HEK293 (cell line): Measurements from ENCODE around the gene HDAC8.

Experiments
- CTCF ChIA-PET: fragments of 350-600 bp; formaldehyde crosslinking; extraction: SDS; loops from one replicate; lab custom pipeline; 2021; ENCODE audit warnings: antibody characterized with exemption; lab: Yijun Ruan, JAX
- POLR2A ChIA-PET: fragments of 300-600 bp; formaldehyde crosslinking; extraction: SDS; loops from one replicate; lab custom pipeline; 2020; ENCODE audit warnings: antibody characterized with exemption, inconsistent platforms; lab: Yijun Ruan, JAX
- H3K27ac ChIP-seq: fragments of 200-500 bp; sonication (Bioruptor generic); 2 replicates; pipeline ENCODE4 v1.5.1; 2014; ENCODE audit warnings: low read depth, low read length, control low read depth, inconsistent platforms; ENCODE audit errors: extremely low read depth
- H3K36me3 ChIP-seq, 2 experiments: fragments of 200-500 bp in 1 of 2; sonication (Bioruptor generic) in 1 of 2; 1 replicate in 1 of 2; 2 replicates in 1 of 2; pipeline ENCODE4 v1.5.1; 2014 to 2017; ENCODE audit warnings: inconsistent platforms in 2 of 2, low read length in 2 of 2; ENCODE audit not compliant: control insufficient read depth in 2 of 2, insufficient read depth in 1 of 2
- H3K4me1 ChIP-seq: fragments of 200-500 bp; sonication (Bioruptor generic); 2 replicates; pipeline ENCODE4 v1.5.1; 2014; ENCODE audit warnings: mild to moderate bottlenecking, low read length, inconsistent platforms; ENCODE audit not compliant: control insufficient read depth, insufficient read depth
- H3K4me3 ChIP-seq: 2 replicates; pipeline ENCODE4 v1.5.1; 2011; ENCODE audit warnings: low read depth, mild to moderate bottlenecking, control low read depth, low read length, moderate library complexity
- H3K9me3 ChIP-seq: fragments of 200-500 bp; sonication (Bioruptor generic); 2 replicates; pipeline ENCODE4 v1.5.1; 2014; ENCODE audit warnings: low read depth, low read length, inconsistent platforms; ENCODE audit not compliant: control insufficient read depth, insufficient read depth
- EGR2 ChIP-seq: fragments of 450-650 bp; formaldehyde crosslinking; IDR thresholded peaks from 2 replicates; pipeline ENCODE4 v1.5.1; 2016; ENCODE audit warnings: low read depth, missing biosample characterization, missing genetic modification characterization
- OSR2 ChIP-seq: fragments of 450-650 bp; formaldehyde crosslinking; IDR thresholded peaks from 2 replicates; pipeline ENCODE4 v1.5.1; 2016; ENCODE audit warnings: missing biosample characterization, missing genetic modification characterization
- SETDB1 ChIP-seq: IDR thresholded peaks from one replicate; pipeline ENCODE4 v1.6.1; 2017; ENCODE audit warnings: mild to moderate bottlenecking, low read length, moderate library complexity, mixed read lengths; ENCODE audit not compliant: insufficient read length
- SP7 ChIP-seq: fragments of 450-650 bp; formaldehyde crosslinking; IDR thresholded peaks from 2 replicates; pipeline ENCODE4 v1.5.1; 2016; ENCODE audit warnings: missing biosample characterization, missing genetic modification characterization
- ZBTB1 ChIP-seq: fragments of 450-650 bp; formaldehyde crosslinking; IDR thresholded peaks from 2 replicates; pipeline ENCODE4 v1.5.1; 2016; ENCODE audit warnings: missing biosample characterization, missing genetic modification characterization
- ZEB2 ChIP-seq: fragments of 450-650 bp; formaldehyde crosslinking; IDR thresholded peaks from 2 replicates; pipeline ENCODE4 v1.5.1; 2016; ENCODE audit warnings: missing biosample characterization, missing genetic modification characterization
- ZNF16 ChIP-seq: fragments of 450-650 bp; formaldehyde crosslinking; IDR thresholded peaks from 2 replicates; pipeline ENCODE4 v1.5.1; 2016; ENCODE audit warnings: low read depth, missing biosample characterization, missing genetic modification characterization
- ZNF18 ChIP-seq: fragments of 450-650 bp; formaldehyde crosslinking; IDR thresholded peaks from 2 replicates; pipeline ENCODE4 v1.5.1; 2016; ENCODE audit warnings: missing biosample characterization, missing genetic modification characterization
- ZNF221 ChIP-seq: fragments of 450-650 bp; formaldehyde crosslinking; IDR thresholded peaks from 2 replicates; pipeline ENCODE4 v1.5.1; 2017; ENCODE audit warnings: missing biosample characterization, missing genetic modification characterization, borderline replicate concordance
- ZNF23 ChIP-seq: fragments of 450-650 bp; formaldehyde crosslinking; IDR thresholded peaks from 2 replicates; pipeline ENCODE4 v1.5.1; 2016; ENCODE audit warnings: missing biosample characterization, missing genetic modification characterization, borderline replicate concordance
- ZNF354C ChIP-seq: fragments of 450-650 bp; formaldehyde crosslinking; IDR thresholded peaks from 2 replicates; pipeline ENCODE4 v1.5.1; 2016; ENCODE audit warnings: missing biosample characterization, missing genetic modification characterization, low read depth, borderline replicate concordance
- ZNF404 ChIP-seq: fragments of 450-650 bp; formaldehyde crosslinking; IDR thresholded peaks from 2 replicates; pipeline ENCODE4 v1.5.1; 2017; ENCODE audit warnings: missing biosample characterization, missing genetic modification characterization
- ZNF416 ChIP-seq: fragments of 450-650 bp; formaldehyde crosslinking; IDR thresholded peaks from 2 replicates; pipeline ENCODE4 v1.5.1; 2016; ENCODE audit warnings: missing biosample characterization, missing genetic modification characterization
- ZNF513 ChIP-seq: fragments of 450-650 bp; IDR thresholded peaks from 2 replicates; pipeline ENCODE4 v1.5.1; 2018; ENCODE audit warnings: missing biosample characterization, missing genetic modification characterization
- ZNF530 ChIP-seq: fragments of 450-650 bp; formaldehyde crosslinking; IDR thresholded peaks from 2 replicates; pipeline ENCODE4 v1.5.1; 2016; ENCODE audit warnings: low read depth, missing biosample characterization, missing genetic modification characterization
- ZNF561 ChIP-seq: fragments of 450-650 bp; IDR thresholded peaks from 2 replicates; pipeline ENCODE4 v1.5.1; 2018; ENCODE audit warnings: missing biosample characterization, missing genetic modification characterization, borderline replicate concordance
- ZNF585B ChIP-seq: fragments of 450-650 bp; formaldehyde crosslinking; IDR thresholded peaks from 2 replicates; pipeline ENCODE4 v1.5.1; 2016; ENCODE audit warnings: missing biosample characterization, missing genetic modification characterization
- ZNF610 ChIP-seq: fragments of 450-650 bp; formaldehyde crosslinking; IDR thresholded peaks from 2 replicates; pipeline ENCODE4 v1.5.1; 2016; ENCODE audit warnings: missing biosample characterization, missing genetic modification characterization, borderline replicate concordance
- ZNF629 ChIP-seq: fragments of 450-650 bp; formaldehyde crosslinking; IDR thresholded peaks from 2 replicates; pipeline ENCODE4 v1.5.1; 2017; ENCODE audit warnings: missing biosample characterization, missing genetic modification characterization
- ZNF701 ChIP-seq: fragments of 450-650 bp; formaldehyde crosslinking; IDR thresholded peaks from 2 replicates; pipeline ENCODE4 v1.5.1; 2016; ENCODE audit warnings: missing biosample characterization, missing genetic modification characterization
- ZNF776 ChIP-seq: fragments of 450-650 bp; formaldehyde crosslinking; IDR thresholded peaks from 2 replicates; pipeline ENCODE4 v1.5.0; 2017; ENCODE audit warnings: missing biosample characterization, missing genetic modification characterization, borderline replicate concordance
- ZNF792 ChIP-seq: fragments of 450-650 bp; formaldehyde crosslinking; IDR thresholded peaks from 2 replicates; pipeline ENCODE4 v1.5.1; 2016; ENCODE audit warnings: missing biosample characterization, missing genetic modification characterization
- ZSCAN30 ChIP-seq: fragments of 450-650 bp; IDR thresholded peaks from 2 replicates; pipeline ENCODE4 v1.5.1; 2018; ENCODE audit warnings: missing biosample characterization, mild to moderate bottlenecking, missing genetic modification characterization, moderate library complexity
- TF ChIP-seq, protein P1 (sequence below): fragments of 450-650 bp; formaldehyde crosslinking; IDR thresholded peaks from 2 replicates; pipeline ENCODE4 v1.5.1; 2016; ENCODE audit warnings: missing biosample characterization, missing genetic modification characterization
- TF ChIP-seq, protein P2 (sequence below): fragments of 450-650 bp; formaldehyde crosslinking; IDR thresholded peaks from 2 replicates; pipeline ENCODE4 v1.5.1; 2016; ENCODE audit warnings: missing biosample characterization, missing genetic modification characterization
- TF ChIP-seq, protein P3 (sequence below): fragments of 450-650 bp; formaldehyde crosslinking; IDR thresholded peaks from 2 replicates; pipeline ENCODE4 v1.5.1; 2016; ENCODE audit warnings: missing biosample characterization, missing genetic modification characterization, low read depth

Gene HDAC8

GRCh38 chrX:72465889-72466288 lies 106.8 kb downstream of the HDAC8 start:
- Histone ChIP-seq H3K27ac (no peak overlapping the region), H3K4me1 (no peaks in the 10 kb centered on the region), H3K4me3 (no peak overlapping the region), H3K9me3 (no peaks in the 10 kb centered on the region), H3K36me3 (peaks cover 0 to 15% of the 10 kb centered on the region in 2 experiments; a peak in 1 of 3 replicates)
- TF ChIP-seq SETDB1 (no peak), ZNF221 (tag by site-specific recombination) (no peak)
- CTCF ChIA-PET: interaction anchor here (0.7 kb wide), 1 partner anchor 89 kb away, joined by 4 read pairs; no protein-coding TSS in a partner anchor
- POLR2A ChIA-PET: no interaction called here

GRCh38 chrX:72461766-72462165 lies 110.9 kb downstream of the HDAC8 start:
- no peaks in the 10 kb centered on the region for H3K4me1 ChIP-seq
- peaks cover 0 to 15% of the 10 kb centered on the region in 2 experiments; a peak in 2 of 3 replicates for H3K36me3 ChIP-seq
- no peak overlapping the region for H3K4me3 ChIP-seq
- CTCF ChIA-PET: no interaction called here
- TF ChIP-seq ZBTB1: no peak
- no peak for TF ChIP-seq EGR2 (tag by site-specific recombination)
- no peak for TF ChIP-seq ZNF354C (tag by site-specific recombination)
- TF ChIP-seq ZNF792: no peak
- TF ChIP-seq ZNF610 (tag by site-specific recombination): no peak
- no peak for TF ChIP-seq ZNF701 (tag by site-specific recombination)
- no peak for TF ChIP-seq ZNF513 (tag by site-specific recombination)
- TF ChIP-seq ZNF585B: no peak
- TF ChIP-seq ZNF561: no peak
- TF ChIP-seq ZNF404: no peak
- no peak for TF ChIP-seq OSR2 (tag by site-specific recombination)
- POLR2A ChIA-PET: no interaction called here
- H3K27ac ChIP-seq: no peak overlapping the region
- no peaks in the 10 kb centered on the region for H3K9me3 ChIP-seq

- CTCF ChIA-PET: no interaction called here
- H3K36me3 ChIP-seq: peaks cover 0 to 15% of the 10 kb centered on the region in 2 experiments; a peak in 2 of 3 replicates
- no peak overlapping the region for H3K27ac ChIP-seq
- POLR2A ChIA-PET: no interaction called here
- no peak overlapping the region for H3K4me3 ChIP-seq
- no peaks in the 10 kb centered on the region for H3K4me1 ChIP-seq
- no peaks in the 10 kb centered on the region for H3K9me3 ChIP-seq
- TF ChIP-seq, protein P1, sequence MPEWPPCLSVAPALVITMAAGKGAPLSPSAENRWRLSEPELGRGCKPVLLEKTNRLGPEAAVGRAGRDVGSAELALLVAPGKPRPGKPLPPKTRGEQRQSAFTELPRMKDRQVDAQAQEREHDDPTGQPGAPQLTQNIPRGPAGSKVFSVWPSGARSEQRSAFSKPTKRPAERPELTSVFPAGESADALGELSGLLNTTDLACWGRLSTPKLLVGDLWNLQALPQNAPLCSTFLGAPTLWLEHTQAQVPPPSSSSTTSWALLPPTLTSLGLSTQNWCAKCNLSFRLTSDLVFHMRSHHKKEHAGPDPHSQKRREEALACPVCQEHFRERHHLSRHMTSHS (tag by site-specific recombination): no peak
- TF ChIP-seq ZEB2 (tag by site-specific recombination) (no peak), ZNF416 (tag by site-specific recombination) (no peak), ZNF530 (tag by site-specific recombination) (no peak), ZSCAN30 (tag by site-specific recombination) (no peak), ZNF23 (no peak), ZNF18 (tag by site-specific recombination) (no peak), ZNF629 (tag by site-specific recombination) (no peak), SP7 (tag by site-specific recombination) (no peak), ZNF16 (no peak), ZNF610 (tag by site-specific recombination) (no peak), ZNF776 (no peak)
- TF ChIP-seq, protein P2, sequence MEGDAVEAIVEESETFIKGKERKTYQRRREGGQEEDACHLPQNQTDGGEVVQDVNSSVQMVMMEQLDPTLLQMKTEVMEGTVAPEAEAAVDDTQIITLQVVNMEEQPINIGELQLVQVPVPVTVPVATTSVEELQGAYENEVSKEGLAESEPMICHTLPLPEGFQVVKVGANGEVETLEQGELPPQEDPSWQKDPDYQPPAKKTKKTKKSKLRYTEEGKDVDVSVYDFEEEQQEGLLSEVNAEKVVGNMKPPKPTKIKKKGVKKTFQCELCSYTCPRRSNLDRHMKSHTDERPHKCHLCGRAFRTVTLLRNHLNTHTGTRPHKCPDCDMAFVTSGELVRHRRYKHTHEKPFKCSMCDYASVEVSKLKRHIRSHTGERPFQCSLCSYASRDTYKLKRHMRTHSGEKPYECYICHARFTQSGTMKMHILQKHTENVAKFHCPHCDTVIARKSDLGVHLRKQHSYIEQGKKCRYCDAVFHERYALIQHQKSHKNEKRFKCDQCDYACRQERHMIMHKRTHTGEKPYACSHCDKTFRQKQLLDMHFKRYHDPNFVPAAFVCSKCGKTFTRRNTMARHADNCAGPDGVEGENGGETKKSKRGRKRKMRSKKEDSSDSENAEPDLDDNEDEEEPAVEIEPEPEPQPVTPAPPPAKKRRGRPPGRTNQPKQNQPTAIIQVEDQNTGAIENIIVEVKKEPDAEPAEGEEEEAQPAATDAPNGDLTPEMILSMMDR (tag by site-specific recombination): no peak
- TF ChIP-seq, protein P3, sequence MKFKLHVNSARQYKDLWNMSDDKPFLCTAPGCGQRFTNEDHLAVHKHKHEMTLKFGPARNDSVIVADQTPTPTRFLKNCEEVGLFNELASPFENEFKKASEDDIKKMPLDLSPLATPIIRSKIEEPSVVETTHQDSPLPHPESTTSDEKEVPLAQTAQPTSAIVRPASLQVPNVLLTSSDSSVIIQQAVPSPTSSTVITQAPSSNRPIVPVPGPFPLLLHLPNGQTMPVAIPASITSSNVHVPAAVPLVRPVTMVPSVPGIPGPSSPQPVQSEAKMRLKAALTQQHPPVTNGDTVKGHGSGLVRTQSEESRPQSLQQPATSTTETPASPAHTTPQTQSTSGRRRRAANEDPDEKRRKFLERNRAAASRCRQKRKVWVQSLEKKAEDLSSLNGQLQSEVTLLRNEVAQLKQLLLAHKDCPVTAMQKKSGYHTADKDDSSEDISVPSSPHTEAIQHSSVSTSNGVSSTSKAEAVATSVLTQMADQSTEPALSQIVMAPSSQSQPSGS (tag by site-specific recombination): no peak
Measured at GRCh38 chrX:72461288-72461687, 111.4 kb downstream of the HDAC8 start.
